ENCODE results near the gene ATP4A. TPM values are rescaled to one million over a fixed set of nuclear protein-coding genes. Genes with fewer than 3 reads are reported as not detected.

ATP4A gene
- not detected for total RNA-seq
- not detected for polyA plus RNA-seq
- long read RNA-seq, donor 1, result 0 reads
- long read RNA-seq, donor 2, result 0 reads

- ATAC-seq (no peak), DNase-seq (no peak)
- H3K27ac ChIP-seq, result no peak within 1 kb of the TSS
- no peaks in the 10 kb centered on the region for H3K4me1 ChIP-seq
- peaks cover 0 to 43% (median 20%) of the 10 kb centered on the region in 3 donors for H3K27me3 ChIP-seq (ENCODE audit: insufficient read depth in 3 of 3, low read length in 2 of 3)
- no peak for TF ChIP-seq CTCF (IDR thresholded peaks at IDR 0.05)
- no peak within 1 kb of the TSS for H3K4me3 ChIP-seq
- 51 to 59% (median 59%) methylated on average over 15 of the region's 15 CpGs for WGBS, 3 donors
- no peaks in the 10 kb centered on the region for H3K9me3 ChIP-seq
- intact Hi-C loops (cut with DNase I), result no loop called here
- H3K36me3 ChIP-seq (ENCODE audit: insufficient read depth in 1 of 2, low read depth in 1 of 2), result no peaks in the 10 kb centered on the region
These were observed at the start of gene ATP4A for GRCh38 chr19:35563207-35563829. Gene ATP4A, minus strand, starts transcription at chr19:35563658. Its CDS starts 29 bp downstream, at chr19:35563629.

- WGBS, 3 donors, result 0% methylated on average over 47 of the region's 47 CpGs
- intact Hi-C loops (cut with DNase I), result loop anchor here in 1 of 2 donors (5.0 kb wide), 1 partner anchor 70 kb away; no protein-coding TSS in a partner anchor
These were observed 49.3 kb upstream of the ATP4A start, which contains the start of gene HAUS5 for GRCh38 chr19:35612559-35613321. Gene HAUS5, plus strand, starts transcription at chr19:35612735. Its CDS starts 60 bp downstream, at chr19:35612795.

GRCh38 chr19:35612224-35612558, 48.7 kb upstream of the ATP4A start:
- TF ChIP-seq CTCF (IDR thresholded peaks at IDR 0.05), result no peak
- DNase-seq, result no peak
- peak overlapping the region; percentile 57 for H3K27ac ChIP-seq
- H3K27me3 ChIP-seq (ENCODE audit: insufficient read depth in 3 of 3, low read length in 2 of 3), result no peaks in the 10 kb centered on the region
- no peak for ATAC-seq
- intact Hi-C loops (cut with DNase I), result loop anchor here in 1 of 2 donors (5.0 kb wide), 1 partner anchor 70 kb away; no protein-coding TSS in a partner anchor
- peak overlapping the region; percentile 82 for H3K4me3 ChIP-seq
- H3K9me3 ChIP-seq, result peaks cover 4% of the 10 kb centered on the region
- H3K36me3 ChIP-seq (ENCODE audit: insufficient read depth in 1 of 2, low read depth in 1 of 2), result peaks cover 0 to 12% of the 10 kb centered on the region in 2 donors
- H3K4me1 ChIP-seq, result peaks cover 9% of the 10 kb centered on the region
- 26 to 31% (median 29%) methylated on average over 9 of the region's 9 CpGs for WGBS, 3 donors

More at GRCh38 chr19:35612559-35613321, 49.3 kb upstream of the ATP4A start, which contains the start of gene HAUS5:
- peaks cover 9% of the 10 kb centered on the region for H3K4me1 ChIP-seq
- peak within 1 kb of the TSS; percentile 57 for H3K27ac ChIP-seq
- ATAC-seq, result peak; percentile 98 to 100 (median 100)
- TF ChIP-seq CTCF (IDR thresholded peaks at IDR 0.05), result no peak
- DNase-seq, result peak; percentile 94 to 96
- peaks cover 0 to 15% of the 10 kb centered on the region in 2 donors for H3K36me3 ChIP-seq (ENCODE audit: insufficient read depth in 1 of 2, low read depth in 1 of 2)
- H3K4me3 ChIP-seq, result peak within 1 kb of the TSS; percentile 82
- H3K9me3 ChIP-seq, result no peaks in the 10 kb centered on the region
- no peaks in the 10 kb centered on the region for H3K27me3 ChIP-seq (ENCODE audit: insufficient read depth in 3 of 3, low read length in 2 of 3)

- H3K4me3 ChIP-seq, result no peak overlapping the region
- no peak overlapping the region for H3K27ac ChIP-seq
- peaks cover 4% of the 10 kb centered on the region for H3K9me3 ChIP-seq
- peaks cover 9% of the 10 kb centered on the region for H3K4me1 ChIP-seq
- H3K27me3 ChIP-seq (ENCODE audit: insufficient read depth in 3 of 3, low read length in 2 of 3), result no peaks in the 10 kb centered on the region
- WGBS, 3 donors, result 70 to 79% (median 72%) methylated on average over 6 of the region's 6 CpGs
- intact Hi-C loops (cut with DNase I), result loop anchor here in 1 of 2 donors (5.0 kb wide), 1 partner anchor 68 kb away; no protein-coding TSS in a partner anchor
- H3K36me3 ChIP-seq (ENCODE audit: insufficient read depth in 1 of 2, low read depth in 1 of 2), result no peaks in the 10 kb centered on the region
- DNase-seq (peak in 1 of 2 donors; percentile 34), ATAC-seq (no peak)
- no peak for TF ChIP-seq CTCF (IDR thresholded peaks at IDR 0.05)
These were observed 46.4 kb upstream of the ATP4A start for GRCh38 chr19:35609851-35610353.
